Inflammatory macrophage (primary cell): Measurements from ENCODE around the gene WDR33.
"Not testable (repeated sequence)": the region's sequence is repeated elsewhere in the genome, so short reads cannot be mapped to it uniquely, and the experiment has no call there.

Source experiments
- DNase-seq, 2 donors: peaks; one replicate each; pipeline ENCODE4 v3.0.0-alpha.2; 2020 to 2022
- total RNA-seq, 18 experiments: gene quantifications; one replicate each; lab custom pipeline; 2026; ENCODE audit warnings: mixed read lengths in 6 of 18, inconsistent platforms in 2 of 18; lab: John Stamatoyannopoulos, UW

Gene WDR33
- 29.7 to 101 (median 81.6) reads per million in 18 experiments for total RNA-seq

DNA sequence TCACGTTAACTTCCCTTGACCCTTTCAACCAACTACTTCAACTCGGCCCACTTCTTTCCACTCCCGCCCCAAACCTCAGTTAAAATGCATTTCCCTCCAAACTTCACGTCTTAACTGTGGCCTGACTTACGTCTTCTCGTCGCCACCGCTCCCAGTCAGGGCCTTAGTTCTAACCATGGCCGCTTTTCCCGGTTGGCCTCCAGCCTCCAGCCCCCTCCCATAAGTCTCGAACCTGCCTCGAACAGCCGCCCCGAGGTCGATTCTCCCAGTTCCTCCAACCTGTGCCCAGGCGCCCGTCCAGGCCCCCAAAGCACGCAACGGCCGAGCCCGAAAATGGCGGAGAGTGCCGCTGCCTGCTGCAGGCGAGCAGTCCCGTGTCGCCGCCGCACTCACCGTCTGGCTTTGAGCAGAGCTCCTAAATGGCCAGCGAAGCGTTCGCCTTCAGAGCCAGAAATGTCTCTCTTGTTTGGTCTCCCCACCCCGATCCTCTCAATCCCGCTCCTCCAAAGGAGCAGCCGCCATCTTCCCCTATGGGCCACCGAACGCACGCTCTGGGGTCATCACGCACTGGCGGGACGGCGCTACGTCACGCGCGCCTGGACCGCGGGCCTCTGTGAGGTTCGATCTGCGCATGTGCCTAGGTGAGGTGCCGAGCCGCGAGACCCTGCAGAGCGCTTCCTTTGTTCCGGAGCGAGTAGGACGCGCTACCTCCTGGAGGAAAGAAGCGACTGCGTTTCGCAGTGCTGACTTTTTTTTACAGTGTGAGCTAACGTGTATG, at the start of gene WDR33:
Gene WDR33, minus strand, starts transcription at position 553 of the 778 bp plus-strand sequence. CDS start 40,190 bp downstream, outside the sequence.
- peak; percentile 87 to 93 for DNase-seq

DNA sequence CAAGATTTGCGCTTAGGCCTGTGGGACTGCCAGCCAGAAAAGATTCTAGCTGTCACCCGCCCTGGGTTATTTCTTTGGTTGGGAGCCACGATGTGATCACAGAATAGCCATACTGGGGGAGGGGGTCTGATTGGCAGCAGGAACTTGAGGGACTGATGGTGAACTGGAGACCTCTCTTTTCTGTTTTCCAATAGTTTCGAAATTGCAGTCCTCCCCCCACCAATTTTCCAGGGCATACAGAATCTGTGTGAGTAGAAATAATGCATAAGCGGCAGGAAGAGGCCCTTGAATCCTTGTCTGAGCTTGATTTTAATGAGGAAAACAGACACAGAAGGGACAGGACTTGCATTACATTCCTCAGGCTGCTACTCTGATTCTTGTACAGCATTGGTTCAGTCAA, 49.2 kb upstream of the WDR33 start:
- no peak for DNase-seq

DNA sequence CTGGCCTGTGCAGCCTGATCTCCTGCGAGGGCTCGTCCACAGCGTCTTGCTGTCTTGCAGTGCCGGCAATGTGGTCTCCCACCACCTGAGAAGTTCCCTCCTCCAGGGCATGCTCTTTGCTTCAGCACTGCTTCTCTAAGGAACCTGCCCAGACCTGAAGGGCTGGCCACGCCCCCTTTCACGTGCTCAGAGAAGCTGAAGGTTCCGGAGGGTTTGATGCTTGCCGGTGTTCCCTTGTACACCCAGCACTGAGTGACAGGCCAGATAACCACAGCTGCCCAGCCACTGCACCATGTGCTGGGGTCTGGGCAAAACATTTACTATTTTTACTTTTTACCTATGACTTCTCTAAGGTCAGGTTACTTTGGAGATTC, 48.7 kb upstream of the WDR33 start:
- peak in 1 of 2 donors; percentile 8 for DNase-seq

DNA sequence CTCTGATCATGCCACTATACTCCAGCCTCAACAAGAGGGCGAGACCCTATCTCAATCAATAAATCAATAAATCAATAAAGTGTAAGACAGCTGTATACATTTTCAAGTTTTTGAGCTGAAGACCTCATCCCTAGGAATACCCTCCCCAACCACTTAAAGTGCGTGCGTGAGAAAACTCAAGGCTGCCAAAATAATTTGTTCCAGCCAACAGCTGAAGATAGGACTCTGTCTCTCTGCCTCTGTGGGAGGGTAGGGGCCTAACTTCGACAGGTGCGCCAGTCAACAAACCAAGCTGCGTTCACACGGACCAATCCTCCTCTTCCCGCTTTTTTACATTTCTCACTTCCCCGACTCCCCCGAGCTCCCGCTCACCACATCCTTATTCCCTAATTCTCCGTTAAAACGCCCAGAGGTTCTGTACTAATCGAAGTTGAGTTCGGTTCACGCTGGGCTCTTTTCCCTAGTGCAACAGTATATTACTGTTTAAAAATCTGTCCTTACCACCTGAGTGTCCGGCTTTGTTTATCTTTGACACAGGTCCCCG, 46.4 kb upstream of the WDR33 start:
- DNase-seq: no peak

DNA sequence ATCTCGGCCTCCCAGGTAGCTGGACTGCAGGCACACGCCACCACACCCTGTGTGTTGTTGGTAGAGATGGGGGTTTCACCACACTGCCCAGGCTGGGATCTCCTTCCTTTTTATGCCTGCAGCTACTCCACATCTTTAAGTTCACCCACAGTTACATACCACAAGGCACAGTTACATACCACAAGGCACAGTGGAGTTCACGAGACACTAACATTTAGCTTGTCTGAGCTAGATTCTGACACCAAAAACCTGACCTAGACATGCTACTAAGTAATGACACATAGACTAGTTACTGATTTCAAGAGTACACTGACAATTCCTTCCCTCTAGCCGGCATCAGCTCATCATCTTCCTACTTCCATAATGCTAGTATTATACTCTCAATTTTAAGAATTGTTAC, 42.7 kb upstream of the WDR33 start:
- DNase-seq: no peak

DNA sequence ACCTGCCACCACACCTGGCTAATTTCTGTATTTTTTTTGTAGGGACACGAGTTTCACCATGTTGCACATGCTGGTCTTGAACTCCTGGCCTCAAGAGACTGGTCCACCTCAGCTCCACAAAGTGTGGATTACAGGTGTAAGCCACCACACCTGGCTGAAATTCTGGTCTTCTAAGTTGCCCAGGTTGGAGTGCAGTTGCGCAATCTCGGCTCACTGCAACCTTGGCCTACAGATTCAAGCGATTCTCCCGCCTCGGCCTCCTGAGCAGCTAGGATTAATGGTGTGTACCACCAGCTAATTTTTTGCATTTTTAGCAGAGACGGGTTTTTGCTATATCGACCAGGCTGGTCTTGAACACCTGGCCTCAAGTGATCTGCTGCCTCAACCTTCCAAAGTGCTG, 41.4 kb upstream of the WDR33 start:
- no peak for DNase-seq

DNA sequence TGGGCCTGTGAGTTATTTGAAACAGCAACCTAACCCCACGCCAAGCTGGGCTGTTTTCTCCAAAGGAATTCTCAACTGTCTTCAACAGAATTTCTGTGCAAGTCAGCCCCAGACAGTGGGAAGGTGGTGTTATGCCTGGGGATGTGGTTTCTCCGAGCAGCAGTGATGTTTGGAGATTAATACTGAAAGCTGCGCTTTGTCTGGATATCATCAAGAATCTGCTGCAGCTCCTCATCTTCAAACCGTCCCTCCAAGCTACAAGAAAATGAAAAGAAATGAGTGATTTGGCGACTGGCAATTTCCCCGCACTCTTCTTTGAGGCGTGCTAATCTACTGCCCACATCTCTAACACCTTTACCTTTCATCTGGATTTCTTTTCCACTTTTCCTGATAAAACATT, 37.0 kb upstream of the WDR33 start:
- DNase-seq: no peak

DNA sequence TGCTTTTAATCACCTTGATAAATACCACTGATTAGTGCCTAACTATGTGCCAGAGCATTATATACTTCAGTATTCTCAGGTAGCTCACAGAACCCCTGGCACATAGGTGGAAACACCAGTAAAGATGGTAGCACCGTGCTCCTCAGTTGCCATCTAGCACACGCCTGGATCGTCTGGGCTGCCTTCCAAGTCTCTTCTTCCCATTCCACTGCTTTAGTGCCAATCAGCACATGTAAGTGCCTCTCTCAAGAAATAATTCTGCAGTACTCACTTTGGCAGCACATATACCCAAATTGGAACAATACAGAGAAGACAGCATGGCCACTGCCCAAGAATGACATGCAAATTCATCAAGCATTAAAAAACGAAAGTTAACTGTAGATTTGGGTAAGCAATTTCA, 34.0 kb upstream of the WDR33 start:
- DNase-seq: no peak

DNA sequence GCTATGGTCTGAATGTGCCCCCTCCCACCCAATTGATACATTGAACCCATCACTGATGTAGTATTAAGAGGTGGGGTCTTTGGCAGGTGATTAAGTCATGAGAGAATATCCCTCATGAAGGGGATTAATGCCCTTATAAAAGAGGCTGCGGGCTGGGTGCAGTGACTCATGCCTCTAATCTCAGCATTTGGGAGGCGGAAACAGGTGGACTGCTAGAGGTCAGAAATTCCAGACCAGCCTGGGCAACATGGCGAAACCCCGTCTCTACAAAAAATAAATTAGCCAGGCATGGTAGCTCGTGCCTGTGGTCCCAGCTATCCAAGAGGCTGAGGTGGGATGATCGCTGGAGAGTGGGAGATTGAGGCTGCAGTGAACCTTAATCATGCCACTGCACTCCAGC, 32.7 kb upstream of the WDR33 start:
- DNase-seq: no peak

DNA sequence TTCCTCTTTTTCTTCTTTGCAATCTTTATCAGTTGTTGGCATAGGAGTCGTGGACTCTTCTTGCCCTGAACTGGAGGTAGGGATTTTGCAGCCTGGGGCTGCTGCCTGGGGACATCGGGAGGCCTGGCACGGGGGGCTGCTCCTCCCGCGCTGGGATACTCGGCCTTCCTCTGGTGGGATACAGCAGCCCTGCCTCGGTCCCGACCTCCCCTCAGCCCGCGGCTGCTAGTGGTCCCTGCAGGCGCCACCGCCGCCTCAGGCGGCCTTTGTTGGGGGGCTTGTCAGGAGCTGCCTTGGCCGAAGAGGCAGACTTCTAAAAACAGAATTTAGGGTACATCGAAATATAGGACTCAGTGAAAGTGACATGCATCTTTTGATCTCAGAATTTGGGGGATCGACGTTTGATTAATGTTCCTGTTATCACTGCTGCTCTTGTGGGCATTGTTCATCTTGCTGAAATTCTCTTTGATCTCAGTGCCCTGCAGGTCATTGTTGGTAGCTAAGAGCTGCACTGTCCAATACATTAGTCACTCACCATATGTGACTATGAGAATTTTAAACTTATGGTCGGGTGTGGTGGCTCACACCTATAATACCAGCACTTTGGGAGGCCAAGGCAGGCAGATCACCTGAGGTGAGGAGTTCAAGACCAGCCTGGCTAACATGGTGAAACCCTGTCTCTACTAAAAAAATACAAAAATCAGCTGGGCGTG, 30.7 kb upstream of the WDR33 start:
- no peak for DNase-seq

DNA sequence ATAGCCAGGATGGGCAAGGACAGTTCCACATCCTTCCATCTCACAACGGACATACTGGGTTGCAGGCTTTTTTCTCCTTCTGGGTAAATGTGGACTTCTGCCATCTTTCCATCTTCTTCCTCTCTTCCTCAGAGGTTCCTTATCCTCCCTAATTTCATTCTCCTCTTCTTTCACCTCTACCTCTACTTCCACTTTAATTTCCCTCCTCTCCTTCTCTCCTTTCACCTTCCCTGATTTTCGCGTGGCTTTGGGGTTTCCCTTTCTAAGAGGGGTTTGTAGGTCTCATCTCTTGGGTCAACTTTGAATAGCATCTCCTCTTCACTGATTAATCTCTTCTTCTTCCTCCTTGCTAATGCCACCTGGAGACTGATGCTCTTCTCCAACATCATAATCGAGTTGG, 29.9 kb upstream of the WDR33 start:
- no peak for DNase-seq

DNA sequence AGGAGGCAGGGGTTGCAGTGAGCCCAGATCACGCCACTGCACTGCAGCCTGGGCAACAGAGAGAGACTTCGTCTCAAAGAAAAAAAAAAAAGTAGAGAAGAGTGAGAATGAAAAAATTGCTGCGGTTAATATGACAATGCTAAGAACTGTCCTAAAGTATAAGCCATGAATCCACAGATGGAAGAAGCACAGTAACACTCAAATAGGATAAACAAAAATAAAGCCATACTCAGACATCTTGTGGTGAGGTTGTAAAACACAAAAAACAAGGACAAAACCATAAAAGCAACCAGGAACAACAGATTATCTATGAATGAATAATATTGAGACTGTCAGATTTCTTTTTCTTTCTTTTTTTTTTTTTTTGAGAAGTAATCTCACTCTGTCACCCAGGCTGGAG, 24.0 kb upstream of the WDR33 start:
- DNase-seq: no peak

DNA sequence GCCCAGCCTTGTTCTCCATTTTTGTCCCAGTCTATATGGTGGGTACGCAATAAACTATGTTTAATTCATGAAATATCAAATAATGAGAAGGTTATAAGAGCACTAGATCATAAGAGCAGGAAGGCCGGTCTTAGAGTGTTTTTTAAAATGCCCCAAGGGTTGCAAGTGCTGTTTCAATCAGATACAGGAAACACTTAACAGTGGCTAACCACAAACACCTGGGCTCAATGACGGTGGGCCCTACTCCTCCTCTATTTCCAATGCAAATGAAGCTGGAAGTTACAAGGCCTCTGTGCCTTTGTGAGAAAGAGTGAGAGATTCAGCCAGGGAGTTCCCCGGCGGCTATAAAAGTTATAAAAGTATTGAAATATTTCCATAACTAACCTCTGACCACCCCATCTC, 18.9 kb upstream of the WDR33 start:
- no peak for DNase-seq

DNA sequence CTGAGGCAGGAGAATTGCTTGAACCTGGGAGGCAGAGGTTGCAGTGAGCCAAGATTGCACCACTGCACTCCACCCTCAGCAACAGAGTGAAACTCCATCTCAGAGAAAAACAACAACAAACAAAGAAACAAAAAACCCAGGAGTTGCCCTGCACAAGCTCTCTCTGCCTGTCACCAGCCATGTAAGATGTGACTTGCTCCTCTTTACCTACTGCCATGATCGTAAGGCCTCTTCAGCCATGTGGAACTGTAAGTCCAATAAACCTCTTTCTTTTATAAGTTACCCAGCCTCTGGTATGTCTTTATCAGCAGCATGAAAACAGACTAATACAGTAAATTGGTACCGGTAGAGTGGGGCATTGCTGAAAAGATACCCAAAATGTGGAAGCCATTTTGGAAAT, 15.7 kb upstream of the WDR33 start:
- DNase-seq: not testable (repeated sequence)

DNA sequence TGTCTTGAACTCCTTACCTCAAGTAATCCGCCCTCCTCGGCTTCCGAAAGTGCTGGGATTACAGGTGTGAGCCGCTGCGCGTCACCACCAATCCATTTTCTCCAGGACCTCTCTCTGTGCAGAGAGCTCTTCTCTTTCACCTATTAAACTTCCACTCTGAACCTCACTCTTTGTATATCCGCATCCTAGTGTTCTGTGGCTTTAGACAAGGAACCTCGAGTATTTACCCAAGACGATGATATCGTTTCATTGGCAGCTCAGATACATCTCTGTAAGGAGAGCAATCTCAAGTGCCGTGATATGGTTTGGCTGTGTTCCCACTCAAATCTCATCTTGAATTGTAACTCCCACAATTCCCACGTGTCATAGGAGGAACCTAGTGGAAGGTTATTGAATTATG, 15.1 kb upstream of the WDR33 start:
- no peak for DNase-seq

DNA sequence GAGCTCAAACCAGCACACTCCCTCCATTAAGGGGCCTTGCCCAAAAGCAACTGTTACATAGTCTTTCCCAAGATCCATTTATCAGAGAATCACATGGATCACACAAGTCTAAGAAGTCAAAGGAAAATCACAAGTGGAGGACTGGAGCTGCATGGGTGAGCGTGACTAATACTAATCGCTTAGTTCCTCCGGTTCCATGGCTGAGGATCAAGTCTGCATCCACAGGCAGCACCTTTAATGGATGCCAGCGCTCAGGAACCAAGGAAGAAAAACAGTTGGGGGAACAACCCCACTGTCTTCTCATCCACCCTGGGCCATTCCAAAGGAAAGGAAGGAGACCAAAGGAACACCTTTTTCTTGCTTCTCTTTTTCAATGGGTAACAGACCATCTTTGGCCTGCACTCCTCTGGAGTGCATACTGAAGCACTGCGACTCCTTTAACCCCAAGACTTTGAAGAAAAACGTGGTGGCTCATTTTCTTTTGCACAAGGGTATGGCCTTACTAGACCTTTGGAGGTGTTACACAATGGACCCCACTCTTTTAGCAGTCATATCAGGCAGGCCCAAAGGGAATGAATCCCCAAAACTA, 9.2 kb upstream of the WDR33 start:
- no peak for DNase-seq

DNA sequence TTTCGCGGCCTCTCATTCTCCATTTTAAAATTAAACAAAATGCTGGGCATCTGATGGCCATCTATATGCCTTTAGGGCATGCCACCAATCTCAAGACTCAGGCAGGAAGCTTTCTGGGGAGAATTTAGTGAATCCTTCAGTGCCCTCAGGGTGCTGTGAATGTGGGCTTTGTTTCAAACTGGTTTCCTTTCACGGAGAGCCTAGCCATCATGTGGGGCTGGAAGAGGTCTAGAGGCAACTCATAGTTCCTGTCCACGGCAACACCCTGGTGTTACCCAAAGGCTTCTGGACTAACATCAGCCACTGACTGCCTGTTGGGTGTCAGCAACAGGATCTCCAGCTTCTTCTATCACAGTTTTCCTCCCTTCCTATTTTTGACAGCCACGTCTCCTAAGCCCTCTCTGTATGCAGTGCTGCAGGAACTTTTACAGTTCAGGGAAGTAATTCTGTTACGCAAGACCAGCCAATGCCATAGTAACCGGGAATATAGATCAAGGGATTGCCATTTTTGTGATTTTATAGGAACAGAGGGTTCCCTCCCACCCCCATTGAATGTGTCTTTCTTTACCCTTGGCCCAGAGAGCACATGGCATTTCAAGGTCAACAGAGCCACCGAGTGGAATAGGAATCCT, 7.9 kb upstream of the WDR33 start:
- peak in 1 of 2 donors; percentile 35 for DNase-seq

DNA sequence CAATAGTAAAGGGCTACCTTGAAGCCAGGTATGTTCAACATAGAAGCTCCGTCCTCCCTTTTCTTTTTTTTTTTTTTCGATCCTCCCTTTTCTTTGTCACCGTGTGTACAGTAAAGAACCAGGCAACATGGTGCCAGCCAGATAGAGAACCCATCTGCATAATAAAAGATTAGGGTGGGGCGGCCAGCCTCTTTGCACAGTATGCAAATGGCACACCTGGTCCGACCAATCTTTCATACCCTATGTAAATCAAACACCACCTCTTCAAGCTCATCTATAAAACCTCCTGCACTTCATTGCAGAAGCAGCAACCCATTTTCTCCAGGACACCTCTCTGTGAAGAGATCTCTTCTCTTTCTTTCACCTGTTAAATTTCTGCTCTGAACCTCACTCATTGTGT, 7.3 kb upstream of the WDR33 start:
- no peak for DNase-seq

DNA sequence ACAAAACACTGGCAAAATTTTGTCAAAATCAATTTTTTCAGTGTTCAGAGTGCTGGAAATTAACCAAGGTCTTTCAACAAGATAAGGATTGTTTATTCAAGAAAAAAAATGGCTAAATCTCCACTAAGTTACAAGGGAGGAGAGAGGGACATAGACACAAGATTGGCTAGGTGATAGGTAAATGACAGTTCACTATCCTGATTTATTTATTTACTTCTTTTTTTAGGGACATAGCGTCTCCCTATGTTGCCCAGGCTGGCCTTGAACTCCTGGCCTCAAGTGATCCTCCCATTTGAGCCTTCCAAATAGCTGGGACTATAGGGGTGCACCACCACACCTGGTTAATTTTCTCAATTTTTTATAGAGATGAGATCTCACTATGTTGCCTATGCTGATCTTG, 3.7 kb upstream of the WDR33 start:
- DNase-seq: no peak

DNA sequence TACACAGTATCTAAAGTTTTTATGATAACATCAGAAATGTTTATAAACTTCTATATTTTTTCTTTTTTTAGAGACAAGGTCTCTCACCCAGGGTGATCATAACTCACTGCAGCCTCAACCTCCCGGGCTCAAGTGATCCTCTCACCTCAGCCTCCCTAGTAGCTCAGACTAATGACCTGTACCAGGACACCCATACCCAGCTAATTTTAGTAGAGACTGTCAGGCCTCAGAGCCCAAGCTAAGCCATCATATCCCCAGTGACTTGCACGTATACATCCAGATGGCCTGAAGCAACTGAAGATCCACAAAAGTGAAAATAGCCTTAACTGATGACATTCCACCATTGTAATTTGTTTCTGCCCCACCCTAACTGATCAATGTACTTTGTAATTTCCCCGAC, 1.5 kb upstream of the WDR33 start:
- DNase-seq: not testable (repeated sequence)

DNA sequence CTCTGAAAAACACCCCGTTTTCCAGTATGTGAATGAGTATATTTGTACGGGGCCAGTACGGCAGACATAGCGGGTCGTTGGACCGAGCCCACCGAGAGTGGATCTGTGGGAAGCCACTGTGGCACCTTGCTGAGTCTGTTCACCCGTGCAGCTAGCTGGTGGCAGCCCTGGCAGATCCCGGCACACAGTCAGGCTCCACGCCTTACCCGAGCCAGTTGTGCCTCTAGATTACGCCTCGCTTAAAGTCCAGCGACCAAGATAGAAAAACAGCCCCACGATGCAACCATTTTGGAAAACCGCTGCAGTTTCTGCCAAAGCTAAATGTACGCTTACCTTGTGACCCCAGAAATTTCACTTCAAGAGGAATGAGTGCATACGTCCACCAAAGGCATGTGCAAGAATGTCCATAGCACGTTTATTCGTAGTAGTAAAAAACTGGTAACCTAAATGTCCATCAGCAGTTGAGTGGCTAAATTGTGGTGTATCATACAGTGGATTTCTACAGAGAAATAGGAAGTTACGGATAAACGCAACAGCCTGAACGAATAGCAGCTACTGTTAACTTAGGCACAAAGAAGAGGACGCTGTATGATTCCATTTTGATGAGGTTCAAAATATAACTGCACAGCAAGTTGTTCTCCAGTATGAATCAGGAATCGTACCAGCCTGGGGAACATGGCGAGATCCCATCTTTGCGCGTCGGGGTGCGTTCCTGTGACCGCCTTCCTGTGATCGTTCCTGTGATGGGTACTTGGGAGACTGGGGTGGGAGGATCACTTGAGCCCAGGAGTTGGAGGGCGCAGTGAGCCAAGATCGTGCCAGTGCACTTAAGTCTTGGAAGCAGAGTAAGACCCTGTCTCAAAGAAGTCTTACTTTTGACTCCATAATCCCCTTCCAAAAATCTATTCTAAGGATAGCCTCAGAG, 688 bp upstream of the WDR33 start:
- peak; percentile 21 to 22 for DNase-seq

DNA sequence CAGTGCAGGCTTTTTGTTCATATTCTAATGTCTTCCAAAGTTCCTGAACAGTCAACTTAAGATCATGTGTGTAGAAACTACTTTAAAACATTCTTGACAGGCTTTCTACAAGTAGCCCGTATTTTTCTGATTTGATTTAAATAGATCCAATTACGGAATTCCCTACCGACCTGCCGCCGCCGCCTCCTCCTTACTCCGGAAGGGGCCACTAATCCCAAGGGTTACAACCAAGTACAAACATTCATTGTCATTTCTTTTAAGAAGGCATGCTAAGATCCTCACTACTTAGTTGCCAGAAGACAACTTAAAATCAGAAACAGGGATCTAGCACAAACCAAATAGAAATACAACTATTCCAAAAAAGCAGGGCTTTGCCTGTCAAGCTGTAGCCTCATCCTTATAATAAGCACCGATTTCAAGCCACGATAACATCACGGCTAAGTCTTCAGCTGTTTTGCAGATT, 784 bp downstream of the WDR33 start:
- DNase-seq: no peak
